GM19240 (cell line): ENCODE data around the gene DLEC1.
"Not testable (repeated sequence)": the region's sequence is repeated elsewhere in the genome, so short reads cannot be mapped to it uniquely, and the experiment has no call there.

Experiments
- DNase-seq: peaks from one replicate; pipeline ENCODE4 v3.0.0; 2011; ENCODE audit warnings: low spot score; ENCODE audit not compliant: insufficient read length

Gene DLEC1

GRCh38 chr3:38036286-38036685 is 2.7 kb upstream of the DLEC1 start:
- no peak for DNase-seq

- no peak for DNase-seq
Observed at GRCh38 chr3:38036906-38037305, 2.1 kb upstream of the DLEC1 start.

- DNase-seq = no peak
Observed at GRCh38 chr3:38038447-38038911, 529 bp upstream of the DLEC1 start.

GRCh38 chr3:38039899-38040261 is 872 bp downstream of the DLEC1 start:
- no peak for DNase-seq

GRCh38 chr3:38040401-38040800 is 1.4 kb downstream of the DLEC1 start:
- DNase-seq = no peak

GRCh38 chr3:38043486-38043885 is 4.5 kb downstream of the DLEC1 start:
- DNase-seq = no peak

- DNase-seq = no peak
Observed at GRCh38 chr3:38046027-38046426, 7.0 kb downstream of the DLEC1 start.

GRCh38 chr3:38046821-38047220 is 7.8 kb downstream of the DLEC1 start:
- DNase-seq = no peak

GRCh38 chr3:38047896-38048295 is 8.9 kb downstream of the DLEC1 start:
- no peak for DNase-seq

- no peak for DNase-seq
Observed at GRCh38 chr3:38049358-38050126, 10.5 kb downstream of the DLEC1 start.

- no peak for DNase-seq
Observed at GRCh38 chr3:38051131-38051530, 12.1 kb downstream of the DLEC1 start.

GRCh38 chr3:38053286-38053685 is 14.3 kb downstream of the DLEC1 start:
- not testable (repeated sequence) for DNase-seq

- not testable (repeated sequence) for DNase-seq
Observed at GRCh38 chr3:38053813-38054498, 14.9 kb downstream of the DLEC1 start.

- no peak for DNase-seq
Observed at GRCh38 chr3:38054499-38055001, 15.5 kb downstream of the DLEC1 start.

GRCh38 chr3:38059148-38059547 is 20.1 kb downstream of the DLEC1 start:
- DNase-seq = no peak

GRCh38 chr3:38059591-38059990 is 20.6 kb downstream of the DLEC1 start:
- DNase-seq = no peak

GRCh38 chr3:38062809-38063208 is 23.8 kb downstream of the DLEC1 start:
- no peak for DNase-seq

- DNase-seq = not testable (repeated sequence)
Observed at GRCh38 chr3:38064453-38064852, 25.4 kb downstream of the DLEC1 start.

- no peak for DNase-seq
Observed at GRCh38 chr3:38067508-38068233, 28.7 kb downstream of the DLEC1 start.

- DNase-seq = no peak
Observed at GRCh38 chr3:38070013-38070412, 31.0 kb downstream of the DLEC1 start.

- DNase-seq = not testable (repeated sequence)
Observed at GRCh38 chr3:38077073-38077472, 38.1 kb downstream of the DLEC1 start.

GRCh38 chr3:38082296-38082695 is 43.3 kb downstream of the DLEC1 start:
- not testable (repeated sequence) for DNase-seq
